Skin of body (tissue), 2 donors: ENCODE data around the gene SENP8. TPM values are rescaled to one million over a fixed set of nuclear protein-coding genes. Genes with fewer than 3 reads are reported as not detected.

Experiments
- DNase-seq: peaks from one replicate; lab custom pipeline; 2025; lab: John Stamatoyannopoulos, UW
- total RNA-seq: library from RNA; depleted of rRNA; stranded (reverse); fragments of >200 nt; gene quantifications from one replicate; pipeline ENCODE4 v1.2.3, GENCODE V29; 2014

SENP8 gene
- total RNA-seq, 1 donor from 2014 or later: 1.7 TPM

DNA sequence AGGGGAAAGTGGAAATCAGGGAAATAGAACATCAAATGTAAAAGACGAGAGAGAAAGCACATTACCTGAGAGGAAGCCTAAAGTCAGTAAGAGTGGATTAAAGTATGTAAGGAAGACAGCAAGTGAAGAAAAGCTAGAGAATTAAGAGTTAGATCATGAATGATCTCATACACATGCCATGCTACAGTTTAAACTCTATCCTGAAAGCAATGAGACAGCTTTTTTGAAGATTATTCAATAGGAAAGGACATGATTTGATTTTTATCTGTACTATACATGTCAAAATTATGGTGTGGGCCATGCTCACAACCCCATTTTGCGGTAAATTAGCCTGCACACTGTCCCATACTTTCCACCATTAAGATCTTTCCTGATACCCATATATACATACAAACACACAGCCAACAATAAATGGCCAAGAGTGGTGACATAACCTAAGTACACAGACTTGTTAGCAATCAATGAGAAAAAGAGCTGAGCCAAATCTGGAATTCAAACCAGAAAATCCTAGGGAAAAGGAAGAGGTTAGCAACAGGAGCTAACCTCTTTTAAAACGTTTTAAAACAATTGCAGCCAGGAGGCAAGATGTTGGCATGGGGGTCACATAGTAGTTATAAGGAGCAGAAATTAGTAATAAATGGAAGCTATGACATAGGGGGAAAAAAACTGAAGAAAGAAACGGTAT, 4.7 kb upstream of the SENP8 start:
- no peak for DNase-seq

DNA sequence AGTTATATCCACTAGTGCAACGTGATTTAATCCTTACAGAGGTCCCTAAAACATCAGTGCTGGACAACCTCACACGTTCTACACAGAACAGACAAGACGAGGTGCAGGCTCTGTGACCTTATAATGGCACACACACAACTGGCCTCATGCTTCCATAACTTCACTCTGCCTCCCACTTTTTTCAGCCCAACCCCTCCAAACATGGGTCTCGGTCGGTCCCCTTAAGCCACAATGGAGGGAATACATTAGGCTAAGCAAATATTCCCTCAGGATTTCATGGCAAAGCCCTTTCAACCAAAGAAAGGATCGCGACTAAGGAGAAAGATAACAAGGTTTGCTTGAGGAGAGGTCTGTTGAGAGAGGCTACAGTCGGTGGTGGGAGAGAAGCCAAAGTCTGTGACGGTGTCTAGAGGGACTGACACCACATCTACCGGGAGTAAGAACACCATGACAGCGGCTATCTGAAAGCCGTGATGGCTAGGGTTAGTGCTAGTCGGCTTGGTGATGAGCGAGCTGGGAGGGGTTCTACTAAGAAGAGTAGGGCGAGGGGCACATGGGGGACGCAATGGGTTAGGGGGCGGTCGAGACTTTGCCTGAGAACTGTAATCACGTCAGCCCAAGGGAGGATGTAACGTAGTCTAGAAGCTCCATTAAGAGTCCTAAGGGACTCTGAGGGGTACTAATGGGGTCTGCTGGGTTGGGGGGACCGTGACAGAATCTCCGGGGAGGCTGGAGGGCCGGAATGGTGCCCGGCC, 1.3 kb upstream of the SENP8 start:
- peak; percentile 49 for DNase-seq

DNA sequence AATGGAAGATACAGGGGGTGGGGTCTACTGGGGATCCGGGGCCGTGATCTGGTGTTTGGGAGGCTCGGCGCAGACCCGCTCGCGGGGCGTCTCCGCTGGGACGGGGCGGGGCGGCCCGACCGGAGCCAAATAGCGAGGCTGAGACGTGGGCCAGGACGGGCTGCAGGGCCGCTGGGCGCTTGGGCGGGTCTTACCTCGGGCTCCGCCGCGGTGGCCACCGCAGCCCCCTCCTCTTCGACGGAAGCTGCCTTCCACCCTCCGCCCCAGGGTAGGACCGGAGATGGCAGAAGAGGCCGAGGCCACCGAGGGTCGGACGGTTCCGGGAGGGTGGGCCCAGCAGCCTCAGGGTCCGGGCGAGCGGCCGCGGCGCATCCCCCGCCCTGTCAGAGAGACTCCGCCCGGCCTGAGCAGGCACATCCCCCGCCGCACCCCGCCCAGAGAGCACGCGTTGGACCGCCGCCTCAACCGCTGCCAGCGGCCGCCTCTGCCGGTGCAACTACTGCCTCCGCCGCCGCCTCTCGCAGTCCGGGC, 652 bp upstream of the SENP8 start:
- DNase-seq: peak; percentile 59

DNA sequence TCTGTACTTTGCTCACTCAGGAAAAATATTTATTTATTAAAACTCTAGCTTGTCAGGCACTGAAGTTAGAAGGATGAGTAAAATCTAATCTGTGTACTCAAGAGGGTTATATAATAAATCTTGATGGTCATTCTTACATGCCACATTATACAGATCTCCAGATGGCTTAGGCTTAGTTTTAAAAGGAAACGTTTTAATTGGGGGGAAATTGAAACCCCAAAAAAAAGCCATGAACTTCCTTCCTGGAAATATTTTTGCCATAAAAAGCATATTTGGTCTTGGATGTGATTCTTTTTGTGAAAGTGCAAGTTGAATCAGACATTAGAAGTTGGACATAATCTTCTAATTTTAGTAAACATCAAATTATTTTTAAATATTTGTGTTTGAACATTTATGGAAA, 6.0 kb downstream of the SENP8 start:
- DNase-seq: no peak

DNA sequence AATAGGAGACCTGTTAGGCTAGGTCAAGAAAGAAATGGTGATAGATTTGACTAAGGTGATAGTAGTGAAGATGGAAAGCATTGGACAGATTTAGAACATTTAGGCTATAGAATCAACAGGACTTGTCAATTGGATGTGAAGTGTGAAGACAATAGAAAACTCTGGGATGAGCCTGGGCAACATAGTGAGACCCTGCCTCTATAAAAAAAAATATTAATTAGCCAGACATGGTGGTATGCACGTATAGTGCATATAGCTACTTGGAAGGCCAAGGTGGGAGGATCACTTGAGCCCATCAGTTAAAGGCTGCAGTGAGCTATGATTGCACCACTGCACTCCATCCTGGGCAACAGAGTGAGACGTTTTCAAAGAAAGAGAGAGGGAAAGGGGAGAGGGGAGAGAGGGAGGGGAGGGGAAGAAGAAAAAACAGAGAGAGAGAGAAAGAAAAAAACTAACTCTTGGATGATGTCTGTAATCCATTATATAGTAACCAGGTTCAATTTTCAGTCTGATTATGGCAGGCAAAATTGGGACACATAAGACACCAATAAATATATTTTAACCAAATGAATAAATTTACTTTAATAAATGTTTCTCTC, 9.6 kb downstream of the SENP8 start:
- no peak for DNase-seq

DNA sequence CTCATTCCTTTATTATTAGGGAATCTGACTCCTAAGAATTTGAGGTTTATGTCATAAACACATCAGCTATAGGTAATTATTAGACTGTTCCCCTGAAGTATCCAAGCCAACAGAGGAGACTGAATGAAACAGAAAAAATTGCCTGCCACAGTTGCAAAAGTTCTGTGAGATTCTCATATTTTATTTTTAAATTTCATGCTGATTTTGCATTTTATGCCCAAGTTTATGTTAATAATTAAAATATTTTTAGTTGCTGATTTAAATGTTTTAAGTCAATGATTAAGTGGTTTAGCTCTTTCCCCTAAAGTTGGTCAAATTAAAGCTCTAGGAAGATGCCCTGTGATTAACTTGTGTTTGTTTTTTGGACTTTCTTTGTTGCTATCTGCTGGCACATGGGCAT, 10.2 kb downstream of the SENP8 start:
- no peak for DNase-seq

DNA sequence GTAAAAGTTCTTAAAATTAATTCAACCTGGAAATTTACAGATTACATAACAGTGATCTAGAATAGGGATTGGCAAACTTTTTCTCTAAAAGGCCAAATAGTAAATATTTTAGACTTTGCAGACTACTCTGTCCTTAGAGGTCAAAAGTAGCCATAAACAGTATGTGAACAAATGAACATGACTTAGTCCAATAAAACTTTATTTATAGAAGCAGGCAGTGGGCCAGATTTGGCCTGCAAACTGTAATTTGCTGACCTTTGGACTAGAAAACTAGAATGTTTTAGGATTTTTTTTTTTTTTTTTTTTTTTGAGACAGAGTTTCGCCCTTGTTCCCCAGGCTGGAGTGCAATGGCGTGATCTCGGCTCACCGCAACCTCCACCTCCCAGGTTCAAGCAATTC, 12.1 kb downstream of the SENP8 start:
- DNase-seq: no peak

DNA sequence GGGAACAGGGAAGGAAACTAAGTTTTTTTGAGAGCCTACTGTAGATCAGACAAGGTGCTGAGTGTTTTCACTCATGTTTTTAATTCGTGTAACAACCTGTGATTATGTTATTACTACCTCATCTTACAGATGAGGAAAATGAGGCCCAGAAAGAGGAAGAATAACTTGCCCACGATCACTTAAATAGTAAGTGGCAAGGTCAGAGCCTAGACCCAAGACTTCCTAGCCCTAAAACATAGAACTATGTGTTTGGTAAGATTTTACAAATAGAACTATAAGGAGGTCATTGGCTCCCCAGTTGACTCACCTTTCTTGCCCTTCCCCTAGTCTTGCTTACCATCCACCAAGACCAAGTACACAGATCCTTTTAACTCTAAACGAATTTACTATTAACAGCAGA, 13.7 kb downstream of the SENP8 start:
- no peak for DNase-seq

DNA sequence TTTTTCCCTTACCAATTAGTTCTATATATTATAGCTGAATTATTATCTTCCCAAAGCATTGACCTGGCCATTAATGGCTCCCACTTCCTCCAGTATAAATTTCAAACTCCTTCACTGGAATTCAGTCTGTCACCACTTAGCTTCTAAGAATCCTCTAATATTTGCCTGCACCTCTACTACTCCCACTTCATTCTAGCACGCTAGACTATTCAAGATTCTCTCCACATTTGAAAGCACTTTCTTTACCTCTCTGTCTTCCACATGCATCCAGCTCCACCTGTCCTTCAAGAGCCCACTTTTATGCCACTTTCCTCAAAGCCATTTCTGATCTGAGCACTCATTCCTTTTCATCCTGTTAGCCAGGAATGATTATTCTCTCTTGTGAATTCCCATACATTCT, 15.0 kb downstream of the SENP8 start:
- no peak for DNase-seq

DNA sequence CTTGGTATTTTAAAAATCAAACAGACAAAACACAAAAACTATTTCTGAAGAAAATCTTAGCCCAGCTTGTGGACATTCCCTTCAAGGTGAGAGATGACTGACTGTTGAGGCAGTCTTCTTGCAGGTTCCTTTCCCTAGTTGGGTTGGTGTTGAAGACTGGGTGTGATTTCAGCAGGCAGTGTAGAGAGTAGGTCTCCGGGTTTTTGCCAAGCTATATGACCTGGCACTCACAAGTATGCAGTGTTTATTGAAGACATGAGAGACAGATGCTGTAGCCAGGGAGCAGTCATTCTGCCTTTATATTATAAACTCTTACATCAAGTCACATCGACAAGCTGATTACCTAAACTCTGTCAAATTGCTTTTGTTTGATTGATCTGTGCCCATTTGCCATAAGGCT, 17.5 kb downstream of the SENP8 start:
- DNase-seq: no peak

DNA sequence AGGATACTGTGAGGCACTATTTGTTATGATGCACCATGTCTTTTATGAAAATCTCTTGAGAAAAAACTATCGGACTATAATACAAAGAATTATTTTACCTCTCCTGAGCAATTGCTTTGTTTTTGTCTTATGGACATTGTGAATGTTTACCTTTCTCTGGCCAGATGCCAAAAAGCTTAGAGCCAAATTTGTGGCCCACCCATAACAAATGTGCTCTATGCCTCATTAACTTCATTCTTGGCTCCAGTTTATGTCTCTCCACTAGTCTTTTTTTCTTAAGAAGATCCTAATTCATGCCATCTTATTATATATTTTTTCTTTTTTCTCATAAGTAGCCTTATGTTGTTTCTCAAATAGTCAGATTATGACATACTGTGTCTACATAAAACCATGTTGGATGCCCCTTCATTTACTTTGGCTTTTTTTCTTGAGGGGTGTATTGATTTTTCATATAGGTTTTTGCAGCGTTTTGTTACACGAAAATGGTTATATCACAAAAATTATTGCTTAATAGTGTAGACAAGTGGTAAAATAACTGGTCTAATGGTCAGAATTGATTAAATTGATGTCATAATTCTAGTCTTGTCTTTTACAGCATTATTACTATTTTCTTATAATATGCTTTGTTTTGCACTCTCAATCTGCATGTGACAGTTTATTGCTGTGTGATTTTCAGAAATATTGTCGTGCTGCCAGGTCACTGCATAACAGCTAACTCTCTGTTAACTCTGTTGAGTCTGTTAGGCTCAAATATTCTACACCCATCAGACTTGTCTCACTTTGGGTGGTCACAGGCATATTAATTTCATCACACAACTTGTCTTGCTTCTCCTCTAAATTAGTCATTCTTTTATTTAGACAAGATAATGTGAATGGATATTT, 18.2 kb downstream of the SENP8 start:
- DNase-seq: no peak

DNA sequence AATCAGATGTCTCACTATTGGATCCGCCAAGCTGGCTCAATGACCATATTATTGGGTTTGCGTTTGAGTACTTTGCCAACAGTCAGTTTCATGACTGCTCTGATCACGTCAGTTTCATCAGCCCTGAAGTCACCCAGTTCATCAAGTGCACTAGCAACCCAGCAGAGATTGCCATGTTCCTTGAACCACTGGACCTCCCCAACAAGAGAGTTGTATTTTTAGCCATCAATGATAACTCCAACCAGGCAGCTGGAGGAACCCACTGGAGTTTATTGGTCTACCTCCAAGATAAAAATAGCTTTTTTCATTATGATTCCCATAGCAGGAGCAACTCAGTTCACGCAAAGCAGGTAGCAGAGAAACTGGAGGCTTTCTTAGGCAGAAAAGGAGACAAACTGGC, 21.5 kb downstream of the SENP8 start:
- DNase-seq: no peak

DNA sequence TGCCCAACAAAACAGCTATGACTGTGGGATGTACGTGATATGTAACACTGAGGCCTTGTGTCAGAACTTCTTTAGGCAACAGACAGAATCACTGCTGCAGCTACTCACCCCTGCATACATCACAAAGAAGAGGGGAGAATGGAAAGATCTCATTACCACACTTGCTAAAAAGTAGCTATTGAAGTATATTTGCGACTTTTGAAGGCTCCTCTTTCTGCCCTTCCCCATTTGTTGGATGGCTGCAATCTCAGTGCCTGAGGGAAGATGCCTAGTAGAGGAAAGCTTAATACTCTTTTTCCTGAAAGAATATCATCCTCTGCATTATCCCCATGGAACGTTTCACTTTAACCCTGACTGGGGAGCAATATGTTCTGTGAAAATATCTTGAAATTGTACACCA, 21.9 kb downstream of the SENP8 start:
- DNase-seq: no peak

DNA sequence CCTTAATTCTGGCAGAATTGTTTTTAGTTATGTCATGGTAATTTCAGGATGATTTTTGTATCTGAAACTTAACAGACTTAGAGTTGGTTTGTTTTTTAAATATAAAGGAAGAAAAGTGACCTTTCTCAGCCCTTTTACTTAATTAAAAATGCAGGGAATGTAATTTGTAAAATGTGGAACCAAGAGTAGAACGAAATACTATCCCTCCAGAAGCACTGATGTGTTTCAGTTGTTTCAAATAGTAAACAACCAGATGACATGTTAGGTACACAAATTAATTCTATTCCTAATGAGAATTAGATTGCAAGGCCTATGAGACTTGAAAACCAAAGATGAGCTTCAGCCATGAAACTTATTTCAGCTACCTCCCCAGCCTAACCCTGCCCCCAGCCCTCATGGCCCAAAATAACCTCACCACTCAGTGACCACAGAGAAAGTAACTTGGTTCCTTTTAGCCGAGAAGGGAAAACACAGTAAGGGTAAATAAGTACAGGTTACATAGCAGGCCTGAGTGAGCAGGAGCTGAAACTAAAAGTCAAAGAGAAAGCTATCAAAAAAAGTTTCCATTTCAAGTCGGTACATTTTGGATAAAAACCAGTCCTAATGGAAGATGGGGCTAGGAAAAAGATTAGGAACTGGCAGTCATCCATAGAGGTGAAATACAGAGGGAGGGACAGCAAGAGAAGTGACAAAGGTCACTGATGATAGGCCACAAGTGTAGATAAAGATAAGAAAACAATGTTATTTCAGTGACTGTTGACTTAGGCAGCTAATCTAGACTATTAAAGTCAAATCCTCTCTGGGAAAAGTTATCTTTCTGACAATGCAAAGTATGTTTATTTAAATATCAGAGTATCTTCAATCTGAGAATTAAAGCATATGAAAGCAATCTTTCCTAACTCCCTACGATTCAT, 23.2 kb downstream of the SENP8 start:
- no peak for DNase-seq

DNA sequence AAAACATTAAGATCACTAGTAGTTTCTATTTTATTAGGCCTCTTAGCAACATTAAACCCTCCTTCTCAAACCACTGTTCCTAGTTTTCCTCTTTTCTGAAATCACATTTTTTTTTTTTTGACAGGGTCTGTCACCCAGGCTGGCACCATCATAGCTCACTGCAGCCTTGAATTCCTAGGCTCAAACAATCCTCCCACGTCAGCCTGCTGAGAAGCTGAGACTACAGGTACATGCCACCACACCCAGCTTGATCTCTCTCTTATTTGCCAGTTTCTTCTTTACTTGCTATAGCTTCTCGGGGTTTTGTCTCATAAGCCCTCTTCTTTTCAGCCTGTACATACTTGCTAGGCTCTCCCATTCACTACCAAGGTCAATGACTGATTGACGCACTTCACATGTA, 28.0 kb downstream of the SENP8 start:
- DNase-seq: no peak

DNA sequence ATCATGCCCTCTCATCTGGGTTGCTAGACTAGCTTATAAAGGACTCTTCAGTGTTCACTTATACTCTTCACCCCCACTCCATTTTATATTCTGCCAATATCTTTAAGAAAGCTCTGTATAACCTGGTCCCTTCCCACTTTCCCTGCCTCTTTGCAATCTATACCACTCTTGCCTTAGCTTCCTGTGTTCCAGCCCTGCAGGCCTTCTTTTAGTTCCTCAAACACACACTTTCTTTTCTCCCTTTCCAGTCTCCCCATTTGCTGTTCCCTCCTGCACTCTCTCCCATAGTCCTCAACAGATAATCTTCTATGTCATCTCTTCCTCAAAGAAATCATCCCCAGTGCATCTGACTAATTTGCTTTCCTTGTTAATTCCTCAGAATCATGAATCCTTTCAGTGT, 28.7 kb downstream of the SENP8 start:
- no peak for DNase-seq

DNA sequence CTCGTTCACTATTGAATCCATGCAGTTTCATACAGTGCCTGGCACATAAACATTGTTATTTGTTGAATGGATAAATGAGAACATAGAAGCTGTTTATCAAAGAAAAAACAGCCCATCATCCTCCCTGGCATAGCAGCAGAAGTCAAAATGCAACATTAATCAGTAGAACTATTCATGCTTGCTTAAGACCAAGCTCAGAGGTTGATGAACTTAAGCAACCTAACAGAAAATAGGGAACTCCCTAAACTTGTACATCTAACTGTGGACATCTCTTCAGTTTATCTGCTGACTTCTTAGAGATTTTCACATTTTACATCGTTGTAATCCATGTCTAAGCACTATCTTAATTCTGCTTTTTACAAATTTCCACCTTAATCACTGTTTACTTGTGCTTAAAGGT, 29.2 kb downstream of the SENP8 start:
- no peak for DNase-seq

DNA sequence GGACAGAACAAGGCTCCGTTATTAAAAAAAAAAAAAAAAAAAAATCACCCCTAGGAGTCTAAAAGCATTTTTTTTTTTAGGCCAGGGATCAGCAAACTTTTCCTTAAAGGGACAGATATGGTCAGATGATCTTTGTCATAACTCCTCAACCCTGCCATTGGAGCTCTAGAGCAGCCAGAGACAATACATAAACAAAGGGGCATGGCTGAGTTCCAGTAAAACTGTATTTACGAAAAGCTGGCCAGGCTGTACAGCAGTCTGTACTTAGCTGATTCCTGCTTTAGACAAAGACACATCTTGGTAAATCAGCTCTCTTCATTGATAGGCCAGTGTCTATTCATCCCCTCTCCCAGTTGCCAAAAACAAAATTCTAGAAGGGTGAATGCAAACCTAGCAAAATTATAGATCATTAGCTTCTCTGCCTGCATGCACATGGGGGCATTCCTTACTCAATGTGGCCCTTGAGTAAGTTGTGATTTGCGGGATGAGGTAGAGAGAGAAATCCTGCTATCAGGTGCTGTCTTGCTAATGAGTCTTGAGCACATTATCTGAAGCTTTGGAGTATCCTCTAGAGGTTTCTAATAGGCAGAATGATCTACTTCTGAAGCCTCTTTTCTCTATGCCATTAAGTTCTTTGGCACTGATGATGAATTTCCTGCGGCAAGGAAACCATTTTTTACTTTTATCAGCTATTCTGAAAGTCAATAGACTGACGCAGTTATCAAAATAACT, 35.2 kb downstream of the SENP8 start:
- no peak for DNase-seq

DNA sequence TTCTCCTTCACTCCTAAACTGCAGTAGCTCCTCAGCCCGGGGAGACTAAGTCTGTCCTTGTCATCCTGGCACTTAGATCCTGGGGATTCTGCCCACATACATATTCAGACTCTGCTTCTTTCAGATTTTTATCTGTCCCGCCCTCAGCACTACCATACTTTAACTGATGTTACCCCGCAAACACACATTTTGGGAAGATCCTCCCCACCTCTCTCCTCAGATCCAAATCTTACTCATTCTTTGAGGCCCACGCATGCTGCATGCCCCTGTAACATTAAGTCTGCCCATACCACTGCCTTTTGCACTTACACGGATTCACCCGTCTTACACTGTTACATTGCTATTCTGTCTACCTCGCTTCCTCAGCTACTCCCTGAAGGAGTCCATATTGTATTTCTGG, 36.1 kb downstream of the SENP8 start:
- no peak for DNase-seq
